ENCODE data around the gene ADAMTSL1.

- TF ChIP-seq CTCF (IDR thresholded peaks at IDR 0.05; ENCODE audit: low read depth, low read length, missing input control): no peak
- TF ChIP-seq TAF1 (conservative IDR thresholded peaks at IDR 0.05): no peak
- TF ChIP-seq REST (IDR thresholded peaks at IDR 0.05): no peak
Measured at GRCh38 chr9:18658804-18659705, 185.1 kb downstream of the ADAMTSL1 start.
